ENCODE measurements around the gene UBAC1. TPM values are rescaled to one million over a fixed set of nuclear protein-coding genes. Genes with fewer than 3 reads are reported as not detected.
"Not testable (repeated sequence)": the region's sequence is repeated elsewhere in the genome, so short reads cannot be mapped to it uniquely, and the experiment has no call there.

Gene UBAC1
- total and polyA plus RNA-seq, 10 of the 15 experiments (the other 5 are each of a cell fraction or from before 2014, with no cell fraction given): 16.7 to 54.6 (median 38.5) TPM

- CTCF ChIA-PET; DNase-seq (ENCODE audit: low read depth, low spot score); H4K20me1 ChIP-seq (ENCODE audit: control insufficient read depth, insufficient read depth); H3K9ac ChIP-seq (ENCODE audit: control insufficient read depth, insufficient read depth, low read length); in situ Hi-C loops (cut with MboI); H3K79me2 ChIP-seq (ENCODE audit: control insufficient read depth, insufficient read depth, low read length); H3K4me3 ChIP-seq; H3K27ac ChIP-seq (ENCODE audit: control insufficient read depth, insufficient read depth); H2AFZ ChIP-seq (ENCODE audit: control insufficient read depth, low read depth, low read length); H3K4me2 ChIP-seq (ENCODE audit: control insufficient read depth, insufficient read depth); intact Hi-C loops (cut with micrococcal nuclease; ENCODE audit: unreplicated experiment); ATAC-seq; H3K27me3 ChIP-seq (replicated peaks in 1 of 2; ENCODE audit: control insufficient read depth in 2 of 2, insufficient read depth in 2 of 2, low read length in 1 of 2); SMC1A ChIA-PET (ENCODE audit: uncharacterized antibody, unreplicated experiment); FAIRE-seq; H3K9me3 ChIP-seq (replicated peaks; ENCODE audit: control insufficient read depth, insufficient read depth, low read length); RAD21 ChIA-PET (ENCODE audit: unreplicated experiment); H3K4me1 ChIP-seq (ENCODE audit: control insufficient read depth, insufficient read depth, low read length); POLR2A ChIA-PET; BruUV-seq (replicated peaks): not testable (repeated sequence)
- 96% methylated on average over 6 of the region's 6 CpGs for WGBS (ENCODE audit: insufficient coverage, insufficient replicate concordance, low lambda C conversion rate, missing lambda C conversion rate)
- H3K36me3 ChIP-seq (ENCODE audit: control insufficient read depth in 2 of 2, insufficient read depth in 2 of 2, low read length in 1 of 2): peaks cover 10 to 26% of the 10 kb centered on the region in 2 experiments; a peak in 3 of 4 replicates
Observed at GRCh38 chr9:135943604-135944003, 17.6 kb downstream of the UBAC1 start.

DNA sequence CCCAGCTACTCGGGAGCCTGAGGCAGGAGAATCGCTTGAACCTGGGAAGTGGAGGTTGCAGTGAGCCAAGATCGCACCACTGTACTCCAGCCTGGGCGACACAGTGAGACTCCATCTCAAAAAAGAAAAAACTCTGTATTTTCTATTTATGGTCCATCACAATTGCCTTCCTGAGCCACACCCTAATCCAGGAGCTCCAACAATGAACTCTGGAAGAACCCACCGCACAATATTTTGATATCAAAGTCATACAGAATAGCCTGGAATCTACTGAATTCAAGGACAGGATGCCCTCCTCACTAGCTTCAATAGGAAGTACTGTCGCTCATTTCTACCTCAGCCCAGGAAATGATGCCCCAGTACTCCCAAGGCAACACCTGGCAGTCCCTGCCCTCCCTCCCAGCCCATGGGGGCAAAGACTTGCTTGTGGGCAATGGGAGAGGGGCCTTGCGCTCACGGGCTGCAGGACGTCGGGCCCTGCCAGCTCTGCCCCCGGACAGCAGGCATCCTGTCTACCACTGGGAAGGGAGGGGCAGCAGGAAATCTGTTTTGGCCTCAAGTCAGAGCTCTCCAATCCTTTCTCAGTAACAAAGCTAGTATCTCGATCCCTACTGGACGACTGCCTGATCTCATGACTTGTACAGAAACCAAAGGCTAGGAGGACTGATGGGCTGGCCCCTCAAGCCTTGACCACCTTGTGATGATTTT lies 19.7 kb downstream of the UBAC1 start:
- Histone ChIP-seq H3K9ac (ENCODE audit: control insufficient read depth, insufficient read depth, low read length) (no peak overlapping the region), H3K4me1 (ENCODE audit: control insufficient read depth, insufficient read depth, low read length) (no peaks in the 10 kb centered on the region), H3K4me2 (ENCODE audit: control insufficient read depth, insufficient read depth) (no peak overlapping the region), H3K4me3 (no peak overlapping the region), H2AFZ (ENCODE audit: control insufficient read depth, low read depth, low read length) (no peak overlapping the region), H3K27me3 (replicated peaks in 1 of 2; ENCODE audit: control insufficient read depth in 2 of 2, insufficient read depth in 2 of 2, low read length in 1 of 2) (no peaks in the 10 kb centered on the region), H3K79me2 (ENCODE audit: control insufficient read depth, insufficient read depth, low read length) (no peaks in the 10 kb centered on the region), H4K20me1 (ENCODE audit: control insufficient read depth, insufficient read depth) (no peaks in the 10 kb centered on the region), H3K27ac (ENCODE audit: control insufficient read depth, insufficient read depth) (no peak overlapping the region), H3K9me3 (replicated peaks; ENCODE audit: control insufficient read depth, insufficient read depth, low read length) (no peaks in the 10 kb centered on the region; the same call in 2 of the 3 replicates), H3K36me3 (ENCODE audit: control insufficient read depth in 2 of 2, insufficient read depth in 2 of 2, low read length in 1 of 2) (peaks cover 11 to 34% of the 10 kb centered on the region in 2 experiments; a peak in 3 of 4 replicates)
- DNase-seq (ENCODE audit: low read depth, low spot score): no peak
- SMC1A ChIA-PET (ENCODE audit: uncharacterized antibody, unreplicated experiment): interaction anchor here (0.6 kb wide), 1 partner anchor 551 kb away, joined by 3 read pairs; no protein-coding TSS in a partner anchor
- intact Hi-C loops (cut with micrococcal nuclease; ENCODE audit: unreplicated experiment) (no loop called here), in situ Hi-C loops (cut with MboI) (no loop called here)
- TF ChIP-seq, protein P1, sequence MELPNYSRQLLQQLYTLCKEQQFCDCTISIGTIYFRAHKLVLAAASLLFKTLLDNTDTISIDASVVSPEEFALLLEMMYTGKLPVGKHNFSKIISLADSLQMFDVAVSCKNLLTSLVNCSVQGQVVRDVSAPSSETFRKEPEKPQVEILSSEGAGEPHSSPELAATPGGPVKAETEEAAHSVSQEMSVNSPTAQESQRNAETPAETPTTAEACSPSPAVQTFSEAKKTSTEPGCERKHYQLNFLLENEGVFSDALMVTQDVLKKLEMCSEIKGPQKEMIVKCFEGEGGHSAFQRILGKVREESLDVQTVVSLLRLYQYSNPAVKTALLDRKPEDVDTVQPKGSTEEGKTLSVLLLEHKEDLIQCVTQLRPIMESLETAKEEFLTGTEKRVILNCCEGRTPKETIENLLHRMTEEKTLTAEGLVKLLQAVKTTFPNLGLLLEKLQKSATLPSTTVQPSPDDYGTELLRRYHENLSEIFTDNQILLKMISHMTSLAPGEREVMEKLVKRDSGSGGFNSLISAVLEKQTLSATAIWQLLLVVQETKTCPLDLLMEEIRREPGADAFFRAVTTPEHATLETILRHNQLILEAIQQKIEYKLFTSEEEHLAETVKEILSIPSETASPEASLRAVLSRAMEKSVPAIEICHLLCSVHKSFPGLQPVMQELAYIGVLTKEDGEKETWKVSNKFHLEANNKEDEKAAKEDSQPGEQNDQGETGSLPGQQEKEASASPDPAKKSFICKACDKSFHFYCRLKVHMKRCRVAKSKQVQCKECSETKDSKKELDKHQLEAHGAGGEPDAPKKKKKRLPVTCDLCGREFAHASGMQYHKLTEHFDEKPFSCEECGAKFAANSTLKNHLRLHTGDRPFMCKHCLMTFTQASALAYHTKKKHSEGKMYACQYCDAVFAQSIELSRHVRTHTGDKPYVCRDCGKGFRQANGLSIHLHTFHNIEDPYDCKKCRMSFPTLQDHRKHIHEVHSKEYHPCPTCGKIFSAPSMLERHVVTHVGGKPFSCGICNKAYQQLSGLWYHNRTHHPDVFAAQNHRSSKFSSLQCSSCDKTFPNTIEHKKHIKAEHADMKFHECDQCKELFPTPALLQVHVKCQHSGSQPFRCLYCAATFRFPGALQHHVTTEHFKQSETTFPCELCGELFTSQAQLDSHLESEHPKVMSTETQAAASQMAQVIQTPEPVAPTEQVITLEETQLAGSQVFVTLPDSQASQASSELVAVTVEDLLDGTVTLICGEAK (IDR thresholded peaks at IDR 0.05; ENCODE audit: borderline replicate concordance): no peak
- WGBS (ENCODE audit: insufficient coverage, insufficient replicate concordance, low lambda C conversion rate, missing lambda C conversion rate): 96% methylated on average over 13 of the region's 13 CpGs
- no peak for FAIRE-seq
- POLR2A ChIA-PET: no interaction called here
- CTCF ChIA-PET: no interaction called here
- no peak for ATAC-seq
- no TSS peak for BruUV-seq (replicated peaks)
- RAD21 ChIA-PET (ENCODE audit: unreplicated experiment): no interaction called here
